ENCODE data around the gene PDE6A. TPM values are rescaled to one million over a fixed set of nuclear protein-coding genes. Genes with fewer than 3 reads are reported as not detected.

Gene PDE6A
- total RNA-seq, 1 donor from 2014 or later: 0.25 TPM

- no peak overlapping the region for H3K27ac ChIP-seq
- no peaks in the 10 kb centered on the region for H3K27me3 ChIP-seq
- TF ChIP-seq POLR2A (IDR thresholded peaks at IDR 0.05): no peak
- TF ChIP-seq POLR2AphosphoS5 (IDR thresholded peaks at IDR 0.05; ENCODE audit: insufficient read depth in 1 of 2, low read depth in 1 of 2): no peak
- TF ChIP-seq CTCF (IDR thresholded peaks at IDR 0.05): no peak
- DNase-seq (ENCODE audit: extremely low spot score in 2 of 2): no peak
- H3K9me3 ChIP-seq: no peaks in the 10 kb centered on the region
- no peak overlapping the region for H3K4me3 ChIP-seq
- H3K36me3 ChIP-seq: no peaks in the 10 kb centered on the region
- intact Hi-C loops (cut with DNase I): no loop called here
- peaks cover 21% of the 10 kb centered on the region for H3K4me1 ChIP-seq
Measured at GRCh38 chr5:149939546-149939945, 5.0 kb downstream of the PDE6A start.

GRCh38 chr5:149938791-149939358, 5.7 kb downstream of the PDE6A start:
- H3K4me3 ChIP-seq: no peak overlapping the region
- DNase-seq (ENCODE audit: extremely low spot score in 2 of 2): no peak
- H3K27ac ChIP-seq: no peak overlapping the region
- no peaks in the 10 kb centered on the region for H3K36me3 ChIP-seq
- intact Hi-C loops (cut with DNase I): no loop called here
- no peak for TF ChIP-seq POLR2A (IDR thresholded peaks at IDR 0.05)
- no peak for TF ChIP-seq CTCF (IDR thresholded peaks at IDR 0.05)
- peak in 1 of 2 donors; percentile 18 for TF ChIP-seq POLR2AphosphoS5 (IDR thresholded peaks at IDR 0.05; ENCODE audit: insufficient read depth in 1 of 2, low read depth in 1 of 2)
- H3K4me1 ChIP-seq: peaks cover 21% of the 10 kb centered on the region
- H3K9me3 ChIP-seq: no peaks in the 10 kb centered on the region
- H3K27me3 ChIP-seq: no peaks in the 10 kb centered on the region

- no peaks in the 10 kb centered on the region for H3K9me3 ChIP-seq
- H3K4me1 ChIP-seq: peaks cover 21% of the 10 kb centered on the region
- DNase-seq (ENCODE audit: extremely low spot score in 2 of 2): no peak
- TF ChIP-seq POLR2AphosphoS5 (IDR thresholded peaks at IDR 0.05; ENCODE audit: insufficient read depth in 1 of 2, low read depth in 1 of 2) (no peak), CTCF (IDR thresholded peaks at IDR 0.05) (no peak), POLR2A (IDR thresholded peaks at IDR 0.05) (no peak)
- no peaks in the 10 kb centered on the region for H3K36me3 ChIP-seq
- no peak overlapping the region for H3K4me3 ChIP-seq
- intact Hi-C loops (cut with DNase I): no loop called here
- H3K27ac ChIP-seq: no peak overlapping the region
- H3K27me3 ChIP-seq: no peaks in the 10 kb centered on the region
Measured at GRCh38 chr5:149938279-149938678, 6.3 kb downstream of the PDE6A start.

GRCh38 chr5:149937610-149938009, 7.0 kb downstream of the PDE6A start:
- intact Hi-C loops (cut with DNase I): no loop called here
- TF ChIP-seq CTCF (IDR thresholded peaks at IDR 0.05) (no peak), POLR2AphosphoS5 (IDR thresholded peaks at IDR 0.05; ENCODE audit: insufficient read depth in 1 of 2, low read depth in 1 of 2) (peak in 1 of 2 donors; percentile 30)
- Histone ChIP-seq H3K36me3 (no peaks in the 10 kb centered on the region), H3K27me3 (no peaks in the 10 kb centered on the region), H3K9me3 (no peaks in the 10 kb centered on the region), H3K27ac (no peak overlapping the region), H3K4me1 (peaks cover 21% of the 10 kb centered on the region), H3K4me3 (no peak overlapping the region)
- no peak for DNase-seq (ENCODE audit: extremely low spot score in 2 of 2)

- Histone ChIP-seq H3K27ac (no peak overlapping the region), H3K36me3 (no peaks in the 10 kb centered on the region), H3K4me3 (no peak overlapping the region), H3K4me1 (peaks cover 21% of the 10 kb centered on the region), H3K9me3 (no peaks in the 10 kb centered on the region), H3K27me3 (no peaks in the 10 kb centered on the region)
- intact Hi-C loops (cut with DNase I): no loop called here
- no peak for DNase-seq (ENCODE audit: extremely low spot score in 2 of 2)
- no peak for TF ChIP-seq POLR2A (IDR thresholded peaks at IDR 0.05)
- TF ChIP-seq CTCF (IDR thresholded peaks at IDR 0.05): no peak
- TF ChIP-seq POLR2AphosphoS5 (IDR thresholded peaks at IDR 0.05; ENCODE audit: insufficient read depth in 1 of 2, low read depth in 1 of 2): no peak
Measured at GRCh38 chr5:149936700-149937091, 7.9 kb downstream of the PDE6A start.
